ENCODE data around the gene WNT2B.
"Not testable (repeated sequence)": the region's sequence is repeated elsewhere in the genome, so short reads cannot be mapped to it uniquely, and the experiment has no call there.

WNT2B gene

GRCh38 chr1:112472142-112472541 lies 36.6 kb upstream of the WNT2B start:
- no peaks in the 10 kb centered on the region for H3K36me3 ChIP-seq (ENCODE audit: low read depth)
- TF ChIP-seq CTCF (IDR thresholded peaks at IDR 0.05; ENCODE audit: poor library complexity, severe bottlenecking) = no peak
- DNase-seq (ENCODE audit: low spot score) = no peak
- no peak overlapping the region for H3K4me3 ChIP-seq (ENCODE audit: severe bottlenecking)
- no peak for ATAC-seq (ENCODE audit: low read depth)
- no peak overlapping the region for H3K27ac ChIP-seq (ENCODE audit: poor library complexity, severe bottlenecking)
- no peaks in the 10 kb centered on the region for H3K4me1 ChIP-seq (ENCODE audit: insufficient read depth, poor library complexity, severe bottlenecking)
- no peaks in the 10 kb centered on the region for H3K27me3 ChIP-seq (ENCODE audit: insufficient read depth, poor library complexity, severe bottlenecking)
- H3K9me3 ChIP-seq (ENCODE audit: severe bottlenecking) = no peaks in the 10 kb centered on the region

GRCh38 chr1:112477550-112477949 lies 31.2 kb upstream of the WNT2B start:
- no peak for DNase-seq (ENCODE audit: low spot score)
- H3K9me3 ChIP-seq (ENCODE audit: severe bottlenecking) = peaks cover 2% of the 10 kb centered on the region

GRCh38 chr1:112478314-112478713 lies 30.5 kb upstream of the WNT2B start:
- Histone ChIP-seq H3K9me3 (ENCODE audit: severe bottlenecking) (peaks cover 2% of the 10 kb centered on the region), H3K4me3 (ENCODE audit: severe bottlenecking) (no peak overlapping the region), H3K4me1 (ENCODE audit: insufficient read depth, poor library complexity, severe bottlenecking) (no peaks in the 10 kb centered on the region), H3K27ac (ENCODE audit: poor library complexity, severe bottlenecking) (no peak overlapping the region), H3K36me3 (ENCODE audit: low read depth) (no peaks in the 10 kb centered on the region), H3K27me3 (ENCODE audit: insufficient read depth, poor library complexity, severe bottlenecking) (no peaks in the 10 kb centered on the region)
- ATAC-seq (ENCODE audit: low read depth) (no peak), DNase-seq (ENCODE audit: low spot score) (no peak)
- no peak for TF ChIP-seq CTCF (IDR thresholded peaks at IDR 0.05; ENCODE audit: poor library complexity, severe bottlenecking)

More at GRCh38 chr1:112477550-112477949, 31.2 kb upstream of the WNT2B start:
- H3K27me3 ChIP-seq (ENCODE audit: insufficient read depth, poor library complexity, severe bottlenecking) = no peaks in the 10 kb centered on the region
- no peak for ATAC-seq (ENCODE audit: low read depth)
- no peak for TF ChIP-seq CTCF (IDR thresholded peaks at IDR 0.05; ENCODE audit: poor library complexity, severe bottlenecking)
- H3K4me1 ChIP-seq (ENCODE audit: insufficient read depth, poor library complexity, severe bottlenecking) = no peaks in the 10 kb centered on the region
- H3K27ac ChIP-seq (ENCODE audit: poor library complexity, severe bottlenecking) = no peak overlapping the region
- H3K36me3 ChIP-seq (ENCODE audit: low read depth) = no peaks in the 10 kb centered on the region
- H3K4me3 ChIP-seq (ENCODE audit: severe bottlenecking) = no peak overlapping the region

- not testable (repeated sequence) for H3K27me3 ChIP-seq (ENCODE audit: insufficient read depth, poor library complexity, severe bottlenecking); H3K9me3 ChIP-seq (ENCODE audit: severe bottlenecking); ATAC-seq (ENCODE audit: low read depth); H3K36me3 ChIP-seq (ENCODE audit: low read depth); H3K4me1 ChIP-seq (ENCODE audit: insufficient read depth, poor library complexity, severe bottlenecking); H3K4me3 ChIP-seq (ENCODE audit: severe bottlenecking); DNase-seq (ENCODE audit: low spot score); H3K27ac ChIP-seq (ENCODE audit: poor library complexity, severe bottlenecking)
Observed at GRCh38 chr1:112486063-112486462, 22.7 kb upstream of the WNT2B start.

- not testable (repeated sequence) for H3K36me3 ChIP-seq (ENCODE audit: low read depth); H3K27ac ChIP-seq (ENCODE audit: poor library complexity, severe bottlenecking); ATAC-seq (ENCODE audit: low read depth)
Observed at GRCh38 chr1:112487686-112488085, 21.1 kb upstream of the WNT2B start.

GRCh38 chr1:112488141-112488540 lies 20.6 kb upstream of the WNT2B start:
- ATAC-seq (ENCODE audit: low read depth) (no peak), DNase-seq (ENCODE audit: low spot score) (no peak)
- TF ChIP-seq CTCF (IDR thresholded peaks at IDR 0.05; ENCODE audit: poor library complexity, severe bottlenecking) = no peak
- H3K36me3 ChIP-seq (ENCODE audit: low read depth) = no peaks in the 10 kb centered on the region
- H3K9me3 ChIP-seq (ENCODE audit: severe bottlenecking) = no peaks in the 10 kb centered on the region
- H3K4me3 ChIP-seq (ENCODE audit: severe bottlenecking) = no peak overlapping the region
- H3K27ac ChIP-seq (ENCODE audit: poor library complexity, severe bottlenecking) = no peak overlapping the region
- no peaks in the 10 kb centered on the region for H3K27me3 ChIP-seq (ENCODE audit: insufficient read depth, poor library complexity, severe bottlenecking)
- H3K4me1 ChIP-seq (ENCODE audit: insufficient read depth, poor library complexity, severe bottlenecking) = no peaks in the 10 kb centered on the region

More at GRCh38 chr1:112487686-112488085, 21.1 kb upstream of the WNT2B start:
- DNase-seq (ENCODE audit: low spot score); H3K4me3 ChIP-seq (ENCODE audit: severe bottlenecking); H3K4me1 ChIP-seq (ENCODE audit: insufficient read depth, poor library complexity, severe bottlenecking); H3K9me3 ChIP-seq (ENCODE audit: severe bottlenecking); H3K27me3 ChIP-seq (ENCODE audit: insufficient read depth, poor library complexity, severe bottlenecking): not testable (repeated sequence)
